RWPE1 (cell line): Measurements from ENCODE around the gene RACGAP1.

Experiments
- CTCF ChIA-PET: fragments of 350-600 bp; sonication (Branson Sonifier 250); formaldehyde crosslinking; extraction: SDS; loops from one replicate; lab custom pipeline; 2021; lab: Yijun Ruan, JAX
- POLR2A ChIA-PET: fragments of 400-600 bp; formaldehyde crosslinking; extraction: SDS; loops from one replicate; lab custom pipeline; 2020; ENCODE audit warnings: antibody characterized with exemption; ENCODE audit not compliant: low non-redundant PET; lab: Yijun Ruan, JAX
- DNase-seq: peaks from one replicate; pipeline ENCODE4 v3.0.0; 2012; ENCODE audit warnings: low spot score
- H3K27ac ChIP-seq: fragments of 450-650 bp; 2 replicates; pipeline ENCODE4 v1.5.1; 2017
- TF ChIP-seq, protein P1 (sequence below): fragments of 450-650 bp; conservative IDR thresholded peaks from 2 replicates; pipeline ENCODE4 v1.5.1; 2017; ENCODE audit warnings: low read depth, mild to moderate bottlenecking

RACGAP1 gene

DNA sequence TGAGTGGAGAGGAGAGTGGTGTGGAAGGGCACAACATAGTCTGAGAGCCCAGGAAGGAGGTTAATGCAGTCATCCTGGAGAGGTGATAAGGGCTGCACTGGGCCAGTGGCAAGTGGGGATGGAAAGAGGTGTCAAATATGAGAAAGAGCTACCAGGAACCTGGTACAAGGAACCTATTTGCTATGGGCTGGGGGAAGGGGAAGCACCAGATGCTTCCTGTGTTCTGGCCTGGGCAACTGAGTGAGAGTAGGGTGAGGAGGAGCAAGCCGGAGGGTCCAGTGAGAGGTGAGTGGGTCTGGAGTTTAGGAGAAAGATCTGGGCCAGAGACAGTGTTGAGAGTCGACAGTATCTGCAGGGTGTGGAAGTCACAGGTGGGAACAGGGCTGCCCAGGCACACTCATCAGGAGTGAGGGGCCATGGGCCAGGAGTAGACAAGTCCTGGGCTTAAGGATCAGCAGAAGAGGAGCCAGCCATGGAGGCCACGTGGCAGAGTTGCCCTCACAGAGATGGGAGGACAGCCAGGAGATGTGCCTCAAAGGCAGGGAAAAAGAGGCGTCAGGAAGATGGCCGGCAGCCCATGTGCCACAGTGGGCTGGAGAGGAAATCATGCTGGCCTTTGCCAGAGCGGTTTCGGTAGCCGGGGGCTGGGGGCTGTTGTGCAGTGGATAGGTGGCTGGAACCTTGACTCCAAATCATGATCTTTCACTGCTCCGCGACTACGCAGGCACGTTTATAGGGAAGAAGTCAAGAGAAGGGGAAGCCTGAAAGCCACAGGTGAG is 55.5 kb downstream of the RACGAP1 start:
- H3K27ac ChIP-seq: no peak overlapping the region; the same call in 1 of the 2 replicates
- TF ChIP-seq, protein P1, sequence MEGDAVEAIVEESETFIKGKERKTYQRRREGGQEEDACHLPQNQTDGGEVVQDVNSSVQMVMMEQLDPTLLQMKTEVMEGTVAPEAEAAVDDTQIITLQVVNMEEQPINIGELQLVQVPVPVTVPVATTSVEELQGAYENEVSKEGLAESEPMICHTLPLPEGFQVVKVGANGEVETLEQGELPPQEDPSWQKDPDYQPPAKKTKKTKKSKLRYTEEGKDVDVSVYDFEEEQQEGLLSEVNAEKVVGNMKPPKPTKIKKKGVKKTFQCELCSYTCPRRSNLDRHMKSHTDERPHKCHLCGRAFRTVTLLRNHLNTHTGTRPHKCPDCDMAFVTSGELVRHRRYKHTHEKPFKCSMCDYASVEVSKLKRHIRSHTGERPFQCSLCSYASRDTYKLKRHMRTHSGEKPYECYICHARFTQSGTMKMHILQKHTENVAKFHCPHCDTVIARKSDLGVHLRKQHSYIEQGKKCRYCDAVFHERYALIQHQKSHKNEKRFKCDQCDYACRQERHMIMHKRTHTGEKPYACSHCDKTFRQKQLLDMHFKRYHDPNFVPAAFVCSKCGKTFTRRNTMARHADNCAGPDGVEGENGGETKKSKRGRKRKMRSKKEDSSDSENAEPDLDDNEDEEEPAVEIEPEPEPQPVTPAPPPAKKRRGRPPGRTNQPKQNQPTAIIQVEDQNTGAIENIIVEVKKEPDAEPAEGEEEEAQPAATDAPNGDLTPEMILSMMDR: no peak
- POLR2A ChIA-PET: no interaction called here
- DNase-seq: no peak
- CTCF ChIA-PET: interaction anchor here (0.8 to 1.2 kb wide), 2 partner anchors 80 to 87 kb away, joined by 3 to 4 read pairs; no protein-coding TSS in a partner anchor

DNA sequence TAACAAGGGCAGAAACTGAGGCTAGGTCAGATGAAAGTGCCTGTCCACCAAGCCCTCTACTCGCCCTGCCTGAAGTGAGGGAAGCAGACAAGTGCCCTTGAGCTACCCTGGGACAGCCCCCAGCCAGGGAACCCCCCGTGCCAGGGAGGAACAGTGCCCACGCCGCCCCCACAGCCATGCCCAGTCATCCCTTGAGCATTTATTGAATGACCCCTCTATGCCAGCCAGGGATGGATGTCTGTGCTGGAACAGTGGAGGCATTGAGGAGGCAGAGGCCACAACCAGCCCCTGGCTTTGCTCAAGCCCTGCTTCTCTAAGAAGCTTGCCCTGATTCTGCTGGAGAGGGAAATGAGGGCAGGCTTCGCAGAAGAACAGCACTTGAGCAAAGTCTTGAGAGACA is 56.3 kb downstream of the RACGAP1 start:
- ChIA-PET POLR2A (no interaction called here), CTCF (interaction anchor here (0.8 to 3.1 kb wide), 4 partner anchors 81 to 191 kb away, joined by 3 to 37 read pairs (median 4); no protein-coding TSS in a partner anchor)
- H3K27ac ChIP-seq: no peak overlapping the region
- TF ChIP-seq, protein P1: no peak
- no peak for DNase-seq

DNA sequence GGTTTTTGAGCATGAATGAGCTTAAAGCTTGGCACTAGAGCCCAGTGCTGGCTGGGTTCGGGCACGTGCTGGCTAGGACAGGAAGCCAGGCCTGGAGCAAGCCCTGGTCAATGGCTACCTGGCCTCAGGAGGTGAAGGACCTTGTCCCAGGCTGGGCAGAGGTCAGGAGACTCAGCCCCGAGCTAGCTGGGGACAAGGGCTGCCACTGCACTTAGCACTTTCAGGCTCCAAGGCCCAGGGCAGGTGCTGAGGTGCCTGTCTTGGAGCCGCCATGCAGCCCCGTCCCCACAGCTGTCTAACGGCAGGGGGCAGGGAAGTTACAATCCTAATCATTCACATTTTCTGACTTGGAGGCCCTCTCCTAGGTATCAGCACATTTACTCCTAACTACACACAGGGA is 56.8 kb downstream of the RACGAP1 start:
- ChIA-PET CTCF (interaction anchor here (0.6 to 3.1 kb wide), 6 partner anchors 14 to 191 kb away, joined by 3 to 37 read pairs (median 4); no protein-coding TSS in a partner anchor), POLR2A (no interaction called here)

DNA sequence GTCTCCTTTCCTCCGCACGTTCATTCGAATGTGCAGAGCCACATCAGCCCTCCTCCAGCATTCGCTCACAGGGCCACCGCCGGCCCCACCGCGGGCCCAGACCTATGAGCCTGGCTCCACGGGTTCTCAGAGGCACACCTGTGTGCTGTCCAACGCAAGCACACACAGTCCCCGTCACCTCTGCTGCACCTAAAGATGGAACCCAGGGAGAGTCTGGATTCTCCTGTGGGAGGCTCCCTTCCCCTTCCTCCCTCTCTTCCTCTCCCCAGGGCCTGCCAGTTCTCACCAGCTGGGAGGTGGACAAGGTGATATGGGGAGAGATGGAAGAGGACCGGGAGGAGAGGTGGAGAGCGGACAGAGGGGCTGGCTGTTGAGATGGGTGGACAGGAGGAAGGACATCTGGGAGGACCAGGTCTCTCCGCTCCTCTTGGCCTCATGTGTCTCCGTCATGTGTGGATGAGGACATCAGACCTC is 57.5 kb downstream of the RACGAP1 start:
- POLR2A ChIA-PET: no interaction called here
- CTCF ChIA-PET: interaction anchor here (0.5 to 3.1 kb wide), 12 partner anchors 9 to 106 kb away, joined by 3 to 37 read pairs (median 6); no protein-coding TSS in a partner anchor
- no peak overlapping the region for H3K27ac ChIP-seq
- TF ChIP-seq, protein P1: no peak
- DNase-seq: no peak

More for the DNA sequence above, 56.8 kb downstream of the RACGAP1 start:
- no peak for DNase-seq
- H3K27ac ChIP-seq: no peak overlapping the region
- TF ChIP-seq, protein P1: no peak

DNA sequence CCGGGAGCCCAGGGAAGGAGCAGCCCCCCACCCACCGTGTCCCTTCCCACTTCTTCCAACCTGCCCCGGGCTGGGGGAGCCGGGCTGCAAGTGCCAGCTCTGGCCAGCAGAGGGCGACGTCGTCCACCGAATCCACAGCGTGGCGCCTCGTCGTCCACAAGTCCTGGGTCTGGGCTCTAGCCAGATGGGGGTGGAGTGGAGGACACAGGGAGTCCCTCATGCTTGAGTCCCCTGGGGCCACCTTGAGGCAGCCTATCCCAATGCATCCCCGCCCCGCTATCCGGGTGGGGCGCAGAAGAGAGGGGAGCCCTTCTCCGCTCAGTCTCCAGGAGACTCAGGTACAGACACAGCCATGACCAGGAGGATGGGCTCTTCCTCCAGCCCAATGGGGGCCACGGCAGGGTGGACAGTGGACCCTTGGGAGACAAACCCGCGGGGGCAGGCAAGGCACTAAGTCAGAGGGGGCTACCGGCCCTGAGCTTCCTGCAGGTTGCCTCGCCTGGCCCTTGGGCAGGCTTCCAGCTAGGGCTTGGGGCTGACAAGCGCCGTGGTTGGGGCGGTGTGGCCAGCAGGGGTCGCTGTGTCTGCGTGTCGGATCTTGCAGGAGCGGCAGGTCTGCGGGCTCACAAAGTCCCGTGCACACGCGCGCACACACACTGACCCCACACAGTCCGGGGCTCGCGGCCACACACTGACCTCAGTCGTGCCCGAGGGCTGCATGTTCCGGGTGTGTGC is 58.1 kb downstream of the RACGAP1 start:
- TF ChIP-seq, protein P1: peak; percentile 92
- ChIA-PET POLR2A (interaction anchor here (0.5 to 0.6 kb wide), 2 partner anchors 20 to 43 kb away, joined by 4 to 7 read pairs; no protein-coding TSS in a partner anchor), CTCF (interaction anchor here (0.5 to 3.1 kb wide), 28 partner anchors 10 to 250 kb away, joined by 3 to 37 read pairs (median 4); no protein-coding TSS in a partner anchor)
- H3K27ac ChIP-seq: no peak overlapping the region
- peak; percentile 82 for DNase-seq
